ENCODE results near the gene EXOSC10.

Gene EXOSC10

DNA sequence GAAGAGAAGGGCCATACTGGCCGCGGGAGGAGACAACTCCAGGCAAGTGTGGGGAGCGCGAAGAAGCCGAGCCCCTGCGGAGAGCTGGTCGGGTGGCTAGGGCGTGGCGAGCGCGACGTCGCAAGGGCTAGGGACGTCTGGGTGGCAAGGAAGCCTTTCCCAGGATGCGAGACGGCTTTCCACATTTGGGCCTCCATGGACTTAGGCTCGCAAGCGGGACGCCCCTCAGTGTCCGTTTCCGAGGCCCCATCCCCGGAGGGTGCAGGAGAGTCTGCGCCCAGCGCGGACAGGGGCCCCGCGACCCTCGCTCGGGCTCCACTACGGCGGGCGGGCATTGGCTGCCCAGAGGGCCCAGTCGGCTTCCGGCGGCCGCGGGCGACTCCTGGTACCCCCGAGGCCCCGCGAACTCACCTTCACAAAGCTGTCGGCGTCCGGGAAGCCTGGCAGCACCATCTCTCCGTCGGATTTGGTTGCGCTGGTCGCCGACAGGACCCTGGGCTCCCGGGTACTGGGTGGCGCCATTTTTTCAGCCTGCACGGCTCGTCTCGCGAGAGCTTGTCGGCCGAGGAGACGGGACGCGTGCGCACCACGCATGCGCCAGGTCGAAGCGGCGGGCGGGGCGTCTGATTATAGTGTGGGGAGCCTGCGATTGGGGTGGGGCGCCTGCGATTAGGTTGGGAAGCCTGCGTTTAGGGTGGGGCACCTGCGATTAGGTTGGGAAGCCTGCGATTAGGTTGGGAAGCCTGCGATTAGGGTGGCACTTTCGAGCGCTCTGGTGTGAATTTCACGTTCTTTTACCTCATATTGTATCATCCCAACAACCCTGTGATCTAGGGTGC lies at the start of gene EXOSC10:
Gene EXOSC10, minus strand, starts transcription at position 560 of the 839 bp plus-strand sequence. Its CDS starts 38 bp downstream, at position 522.
- peak; percentile 88 to 94 (median 92) for DNase-seq (ENCODE audit: low read depth in 4 of 4, low spot score in 1 of 4)

GRCh38 chr1:11147197-11147770 lies 47.6 kb upstream of the EXOSC10 start:
- DNase-seq (ENCODE audit: low read depth in 4 of 4, low spot score in 1 of 4) = no peak

DNA sequence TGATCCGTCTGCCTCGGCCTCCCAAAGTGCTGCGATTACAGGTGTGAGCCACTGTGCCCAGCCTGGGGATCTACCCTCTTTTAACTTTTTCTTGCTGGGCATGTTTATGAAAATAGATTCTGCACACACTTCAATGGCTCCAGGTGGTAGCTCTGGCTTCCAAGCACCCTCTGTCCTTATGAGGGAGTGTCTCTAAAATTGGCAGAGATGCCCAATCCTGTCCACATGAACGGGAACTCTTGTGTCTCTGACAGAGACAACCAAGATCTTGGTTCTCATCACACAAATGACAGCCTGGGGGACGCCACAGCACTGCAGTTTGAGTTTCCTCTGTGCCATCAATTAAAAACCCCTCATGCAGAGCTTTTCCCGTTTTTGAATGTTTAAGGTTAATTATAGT lies 46.1 kb upstream of the EXOSC10 start:
- DNase-seq (ENCODE audit: low read depth in 4 of 4, low spot score in 1 of 4) = no peak

GRCh38 chr1:11144570-11145256 lies 45.0 kb upstream of the EXOSC10 start:
- no peak for DNase-seq (ENCODE audit: low read depth in 4 of 4, low spot score in 1 of 4)

DNA sequence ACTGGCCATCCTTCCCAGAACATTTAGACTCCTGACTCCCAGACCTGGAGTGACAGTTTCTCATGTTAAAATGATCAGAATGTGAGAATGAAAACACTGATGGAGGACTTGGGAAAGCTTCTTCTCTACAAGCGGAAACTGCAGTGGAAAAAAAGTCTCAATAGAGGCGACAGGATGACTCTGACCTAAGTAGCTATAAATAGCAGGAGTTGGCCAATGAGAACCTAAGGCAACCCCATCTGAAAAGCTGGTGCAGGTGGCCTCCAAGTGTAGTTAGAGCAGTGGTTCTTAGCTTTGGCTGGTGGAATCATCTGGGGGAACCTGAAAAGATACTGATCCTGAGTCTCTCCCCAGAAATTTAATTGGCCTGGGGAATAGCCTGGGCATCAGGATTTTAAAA lies 44.2 kb upstream of the EXOSC10 start:
- peak in 1 of 4 experiments; percentile 2 for DNase-seq (ENCODE audit: low read depth in 4 of 4, low spot score in 1 of 4)

- DNase-seq (ENCODE audit: low read depth in 4 of 4, low spot score in 1 of 4) = no peak
These were observed 43.7 kb upstream of the EXOSC10 start for GRCh38 chr1:11143401-11143800.

GRCh38 chr1:11142618-11143391 lies 43.1 kb upstream of the EXOSC10 start:
- DNase-seq (ENCODE audit: low read depth in 4 of 4, low spot score in 1 of 4) = no peak

GRCh38 chr1:11138952-11139351 lies 39.3 kb upstream of the EXOSC10 start:
- no peak for DNase-seq (ENCODE audit: low read depth in 4 of 4, low spot score in 1 of 4)

DNA sequence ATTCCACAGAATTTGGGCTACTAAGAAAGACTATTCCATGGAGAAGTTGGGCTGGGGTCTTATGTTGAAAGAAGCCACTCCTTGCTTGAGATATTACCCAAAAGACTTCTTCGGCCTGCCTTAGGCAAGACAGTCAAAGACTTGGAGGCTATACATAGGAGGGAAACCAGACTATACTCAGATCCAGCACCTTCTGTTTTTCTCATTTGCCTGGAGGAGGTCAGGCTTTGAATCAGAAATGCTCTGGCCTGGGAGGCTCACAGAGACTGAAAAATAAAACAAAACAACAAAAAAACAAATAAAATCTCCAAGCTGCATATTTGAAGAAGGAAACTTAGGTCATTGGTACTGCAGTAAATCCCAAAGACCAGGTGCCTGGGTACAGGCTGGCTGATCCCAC lies 38.4 kb upstream of the EXOSC10 start:
- DNase-seq (ENCODE audit: low read depth in 4 of 4, low spot score in 1 of 4) = no peak

- DNase-seq (ENCODE audit: low read depth in 4 of 4, low spot score in 1 of 4) = no peak
These were observed 35.2 kb upstream of the EXOSC10 start for GRCh38 chr1:11134898-11135266.

GRCh38 chr1:11134251-11134897 lies 34.7 kb upstream of the EXOSC10 start:
- DNase-seq (ENCODE audit: low read depth in 4 of 4, low spot score in 1 of 4) = no peak

DNA sequence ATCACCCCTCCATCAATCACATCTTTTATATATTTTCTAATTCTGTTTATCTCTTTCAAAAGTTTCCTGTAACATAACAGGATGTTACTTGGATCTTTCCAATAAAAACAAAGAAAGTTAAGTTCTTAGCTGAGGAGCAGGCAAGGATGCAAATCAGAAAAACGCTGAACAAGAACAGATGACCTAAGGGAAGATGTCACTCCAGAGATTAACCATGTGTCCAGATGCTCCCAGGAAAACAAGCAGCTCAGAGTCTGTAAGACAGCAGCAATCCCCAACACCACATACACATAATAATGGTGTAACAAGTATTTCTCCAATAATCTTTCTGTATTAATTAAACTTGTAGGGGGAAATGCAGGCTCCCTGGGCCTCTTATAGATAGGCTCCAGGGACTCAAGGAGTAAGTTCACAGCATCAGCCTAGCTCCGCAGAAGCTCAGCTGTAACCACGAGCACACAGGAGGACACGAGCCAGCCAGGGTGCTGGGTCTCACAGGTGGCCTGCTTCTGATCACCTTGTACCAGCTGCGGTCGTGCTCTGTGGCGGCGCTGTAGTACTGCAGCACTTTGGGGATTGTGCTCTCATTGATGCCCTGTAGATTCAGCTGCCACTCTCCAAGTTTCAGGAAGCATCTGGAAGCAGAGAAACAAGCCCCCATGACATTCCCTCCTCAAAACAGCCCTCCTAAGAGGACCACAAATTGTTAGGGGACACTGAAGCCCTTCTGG lies 33.1 kb upstream of the EXOSC10 start:
- no peak for DNase-seq (ENCODE audit: low read depth in 4 of 4, low spot score in 1 of 4)

DNA sequence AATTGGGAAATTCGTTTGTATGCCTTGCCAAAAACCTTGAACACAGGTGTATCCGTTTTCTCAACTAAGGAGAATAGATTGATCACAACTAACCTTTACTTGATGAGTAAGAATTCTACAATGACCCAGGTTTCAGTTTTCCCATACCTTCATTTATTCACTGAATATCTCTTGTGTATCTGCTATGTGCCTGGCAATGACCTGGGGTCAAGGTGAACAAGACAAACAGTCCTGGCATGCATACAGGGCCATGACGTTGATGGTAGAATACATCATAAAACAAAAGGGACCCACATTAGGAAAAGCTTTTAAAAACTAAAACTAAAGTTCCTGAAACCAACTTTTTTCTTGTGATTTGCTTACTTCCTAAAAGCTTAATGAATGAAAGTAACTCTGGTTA lies 32.1 kb upstream of the EXOSC10 start:
- DNase-seq (ENCODE audit: low read depth in 4 of 4, low spot score in 1 of 4) = no peak

DNA sequence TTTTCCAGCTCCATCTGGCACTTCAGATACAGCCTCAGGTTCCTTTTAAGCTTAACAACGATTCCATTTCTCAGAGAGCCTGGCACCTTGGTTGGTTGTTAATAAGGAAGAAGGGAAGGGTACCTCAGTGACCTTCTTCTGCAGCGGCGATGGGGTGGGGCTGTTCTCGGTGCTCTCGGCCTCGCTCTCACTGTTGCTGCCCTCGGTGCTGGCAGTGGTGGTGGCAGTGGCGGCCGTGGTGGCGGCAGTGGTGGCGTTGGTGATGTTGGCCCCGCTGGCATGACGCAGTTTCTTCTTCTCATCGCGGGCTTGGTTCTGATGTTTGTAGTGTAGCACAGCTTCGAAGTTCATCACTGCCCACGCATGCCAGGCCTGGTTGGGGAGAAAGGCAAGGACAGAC lies 30.7 kb upstream of the EXOSC10 start:
- no peak for DNase-seq (ENCODE audit: low read depth in 4 of 4, low spot score in 1 of 4)

DNA sequence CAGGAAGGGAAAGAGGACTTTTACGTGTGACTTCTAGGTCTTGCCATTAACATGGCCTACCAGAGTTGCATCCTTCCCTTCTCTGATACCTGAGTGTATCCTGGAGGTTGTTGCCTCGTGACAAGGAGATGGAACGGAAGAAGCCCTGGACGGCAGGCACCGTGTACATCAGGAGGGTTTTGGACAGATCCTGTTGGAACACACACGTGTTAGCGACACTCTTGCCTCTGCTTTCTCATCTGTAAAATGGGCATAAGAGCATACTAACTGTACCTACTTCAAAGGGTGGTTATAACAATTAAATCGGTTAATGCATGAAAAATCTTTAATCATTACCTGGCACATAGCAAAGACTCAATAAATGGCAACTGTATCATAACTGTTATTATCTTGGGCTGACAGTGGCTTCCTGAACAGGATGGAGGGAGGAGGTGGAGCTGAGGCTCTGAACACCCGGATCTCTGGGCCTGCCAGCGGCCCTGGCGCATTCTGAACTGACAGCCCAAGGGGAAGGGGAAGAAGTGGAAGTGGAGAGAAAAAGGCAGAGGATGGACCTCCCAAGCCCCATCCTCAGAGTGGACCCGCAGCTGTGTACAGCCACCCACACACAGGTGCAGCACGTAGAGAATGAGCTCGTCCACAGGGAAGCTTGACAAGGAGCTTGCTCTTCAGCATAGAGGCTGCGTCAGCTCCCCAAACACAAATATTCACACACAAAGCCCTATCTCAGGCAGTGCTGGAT lies 30.2 kb upstream of the EXOSC10 start:
- DNase-seq (ENCODE audit: low read depth in 4 of 4, low spot score in 1 of 4) = no peak

GRCh38 chr1:11126569-11126968 lies 26.9 kb upstream of the EXOSC10 start:
- no peak for DNase-seq (ENCODE audit: low read depth in 4 of 4, low spot score in 1 of 4)

- DNase-seq (ENCODE audit: low read depth in 4 of 4, low spot score in 1 of 4) = no peak
These were observed 26.3 kb upstream of the EXOSC10 start for GRCh38 chr1:11125931-11126330.

DNA sequence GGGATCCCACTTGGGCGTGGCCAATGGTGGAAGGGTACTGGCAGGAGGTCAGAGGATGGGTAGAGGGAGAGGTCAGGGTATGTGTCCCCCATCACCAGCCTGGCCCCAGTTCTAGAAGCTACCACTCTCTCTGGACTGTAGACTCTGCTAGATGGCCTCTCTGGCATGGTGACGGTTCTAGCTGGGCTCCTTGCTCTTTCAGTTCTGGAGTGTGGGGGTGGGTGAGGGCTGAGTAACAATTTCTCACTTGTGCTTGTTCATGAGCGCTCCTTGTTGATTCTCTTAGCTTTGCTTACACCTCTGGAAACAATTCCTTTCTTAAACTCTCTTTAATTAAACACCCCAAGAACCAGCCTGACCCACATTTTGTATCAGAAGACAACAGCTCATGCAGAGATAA lies 25.3 kb upstream of the EXOSC10 start:
- DNase-seq (ENCODE audit: low read depth in 4 of 4, low spot score in 1 of 4) = no peak

- no peak for DNase-seq (ENCODE audit: low read depth in 4 of 4, low spot score in 1 of 4)
These were observed 16.6 kb upstream of the EXOSC10 start for GRCh38 chr1:11116318-11116717.

GRCh38 chr1:11114966-11115365 lies 15.3 kb upstream of the EXOSC10 start:
- no peak for DNase-seq (ENCODE audit: low read depth in 4 of 4, low spot score in 1 of 4)
